HepG2 (cell line): ENCODE results near the gene CDC34. TPM values are rescaled to one million over a fixed set of nuclear protein-coding genes. Genes with fewer than 3 reads are reported as not detected.

Source experiments
- ATAC-seq: fragments of 200-7000 bp; cut with Tn5 transposase; 3 replicates; pipeline ENCODE4 v1.9.1; 2020; ENCODE audit warnings: mild to moderate bottlenecking, moderate library complexity
- BruUV-seq: library from RNA; stranded (reverse); fragments of 400-500 nt; replicated peaks from 2 replicates; lab custom pipeline; 2021; lab: Mats Ljungman, UMichigan
- CTCF ChIA-PET: fragments of 300-600 bp; formaldehyde crosslinking; extraction: SDS; loops from one replicate; lab custom pipeline; 2021; ENCODE audit warnings: low total read pairs, inconsistent platforms, low intra/inter-chr PET ratio; lab: Yijun Ruan, JAX
- POLR2A ChIA-PET: fragments of 350-600 bp; sonication (Branson Sonifier 250); formaldehyde crosslinking; loops from one replicate; lab custom pipeline; 2020; ENCODE audit warnings: antibody characterized with exemption, inconsistent platforms; lab: Yijun Ruan, JAX
- DNase-seq: peaks from one replicate; pipeline ENCODE4 v3.0.0-alpha.2; 2015; ENCODE audit warnings: low spot score
- FAIRE-seq: peaks from 3 replicates; lab custom pipeline; 2011; peaks lifted over from hg19 to GRCh38; lab: Jason Lieb, UNC
- H2AFZ ChIP-seq: one replicate; pipeline ENCODE4 v1.6.1; 2011; ENCODE audit warnings: low read length, inconsistent platforms
- H3K27ac ChIP-seq: fragments of 300-600 bp; 3 replicates; pipeline ENCODE4 v1.8.0; 2011; ENCODE audit warnings: mixed run types, mild to moderate bottlenecking, mixed read lengths, low read length, inconsistent platforms; ENCODE audit not compliant: insufficient read depth; ENCODE audit errors: extremely low read length
- H3K27me3 ChIP-seq, 2 experiments: fragments of 200-600 bp in 1 of 2; 2 replicates in 1 of 2; 3 replicates in 1 of 2; pipeline versions ENCODE4 v1.6.0 to v1.8.0; 2011; ENCODE audit warnings: low read length in 2 of 2, mild to moderate bottlenecking in 2 of 2, moderate library complexity in 2 of 2, inconsistent platforms in 1 of 2; ENCODE audit not compliant: insufficient read depth in 2 of 2, control insufficient read depth in 1 of 2
- H3K36me3 ChIP-seq, 2 experiments: fragments of 200-600 bp in 1 of 2; replicated peaks in 1 of 2; 2 replicates in 1 of 2; 3 replicates in 1 of 2; pipeline versions ENCODE4 v1.5.1 to v1.8.0; 2011; ENCODE audit warnings: low read length in 2 of 2, inconsistent platforms in 1 of 2; ENCODE audit not compliant: insufficient read depth in 2 of 2, control insufficient read depth in 1 of 2
- H3K4me1 ChIP-seq: 2 replicates; pipeline ENCODE4 v1.5.1; 2012; ENCODE audit warnings: low read length, inconsistent platforms; ENCODE audit not compliant: insufficient read depth
- H3K4me2 ChIP-seq: 2 replicates; pipeline ENCODE4 v1.6.0; 2011; ENCODE audit warnings: low read depth, low read length, inconsistent platforms
- H3K4me3 ChIP-seq, 3 experiments: fragments of 200-600 bp in 1 of 3; sonication (generic), shearing (Covaris generic) in 1 of 3; replicated peaks in 1 of 3; 2 replicates each; pipeline ENCODE4 v1.5.1; 2011 to 2016; ENCODE audit warnings: low read length in 3 of 3, inconsistent platforms in 2 of 3, low read depth in 2 of 3, mild to moderate bottlenecking in 2 of 3, control low read depth in 1 of 3, mixed read lengths in 1 of 3; ENCODE audit not compliant: insufficient read depth in 1 of 3
- H3K79me2 ChIP-seq: one replicate; pipeline ENCODE4 v1.6.1; 2011; ENCODE audit warnings: low read length, inconsistent platforms; ENCODE audit not compliant: insufficient read depth
- H3K9ac ChIP-seq: 2 replicates; pipeline ENCODE4 v1.6.0; 2011; ENCODE audit warnings: mild to moderate bottlenecking, low read depth, low read length, inconsistent platforms; ENCODE audit not compliant: insufficient read depth
- H3K9me3 ChIP-seq: 2 replicates; pipeline ENCODE4 v1.5.1; 2012; ENCODE audit warnings: mild to moderate bottlenecking, low read length
- H4K20me1 ChIP-seq: 2 replicates; pipeline ENCODE4 v1.6.0; 2011; ENCODE audit warnings: inconsistent platforms, mild to moderate bottlenecking, low read length, moderate library complexity; ENCODE audit not compliant: insufficient read depth
- AGO2 ChIP-seq: fragments of 200-400 bp; formaldehyde crosslinking; optimal IDR thresholded peaks from 2 replicates; pipeline ENCODE3; 2017; ENCODE audit warnings: mild to moderate bottlenecking, low read depth, low read length, moderate library complexity
- BRF2 ChIP-seq: sonication (generic); formaldehyde crosslinking; IDR thresholded peaks from 2 replicates; pipeline ENCODE4 v1.8.1; 2022; ENCODE audit warnings: mild to moderate bottlenecking, missing genetic modification reagents
- MTA1 ChIP-seq: sonication (generic); formaldehyde crosslinking; IDR thresholded peaks from 2 replicates; pipeline ENCODE4 v1.4.0; 2020; ENCODE audit warnings: missing genetic modification reagents, mild to moderate bottlenecking, borderline replicate concordance
- MTF2 ChIP-seq: sonication (generic); formaldehyde crosslinking; IDR thresholded peaks from 2 replicates; pipeline ENCODE4 v1.5.0; 2020; ENCODE audit warnings: missing genetic modification reagents, borderline replicate concordance
- RBFOX2 ChIP-seq: fragments of 200-400 bp; formaldehyde crosslinking; IDR thresholded peaks from 2 replicates; pipeline ENCODE4 v1.6.1; 2017; ENCODE audit warnings: low read depth, mild to moderate bottlenecking, low read length
- RXRA ChIP-seq: sonication (generic); formaldehyde crosslinking; IDR thresholded peaks from 2 replicates; pipeline ENCODE4 v1.5.1; 2020; ENCODE audit warnings: missing genetic modification reagents
- SP5 ChIP-seq: IDR thresholded peaks from 2 replicates; pipeline ENCODE4 v1.6.1; 2016; ENCODE audit warnings: low read depth, borderline replicate concordance
- TIGD3 ChIP-seq: sonication (generic); formaldehyde crosslinking; IDR thresholded peaks from 2 replicates; pipeline ENCODE4 v1.5.1; 2020; ENCODE audit warnings: mild to moderate bottlenecking, missing genetic modification reagents, borderline replicate concordance
- ZNF326 ChIP-seq: sonication (generic); formaldehyde crosslinking; IDR thresholded peaks from 2 replicates; pipeline ENCODE4 v1.4.0; 2020; ENCODE audit warnings: missing genetic modification reagents, borderline replicate concordance
- ZNF337 ChIP-seq: sonication (generic); formaldehyde crosslinking; IDR thresholded peaks from 2 replicates; pipeline ENCODE4 v1.5.1; 2020; ENCODE audit warnings: missing genetic modification reagents, low read depth, mild to moderate bottlenecking, borderline replicate concordance
- whole genome bisulfite sequencing: methylation state at CpG from one replicate; pipeline ENCODE4 v1.1.6; 2017; ENCODE audit warnings: low lambda C conversion rate; 5-methylcytosine and 5-hydroxymethylcytosine counted together
- in situ Hi-C: cut with HindIII; loops from 2 replicates; pipeline ENCODE4 v1.10.0; 2017; ENCODE audit warnings: low pct_unique_long_range_greater_than_20kb; ENCODE audit not compliant: extremely low pct_ligation_motif_present
- intact Hi-C: fragments of 100-400 bp; cut with micrococcal nuclease; formaldehyde crosslinking; loops from one replicate; pipeline ENCODE4 v1.10.0; 2022; ENCODE audit not compliant: unreplicated experiment
- polyA plus RNA-seq, 8 experiments: library from polyadenylated mRNA; depleted of rRNA in 3 of 8; stranded (reverse) in 7 of 8; unstranded in 1 of 8; fragments of >200 nt; fragmentation: Illumina TruSeq in 4 of 8; extraction: Trizol in 4 of 8; gene quantifications; 2 replicates each; pipeline versions ENCODE4 v1.2.1 to v1.2.3, GENCODE V29; 2011 to 2016; ENCODE audit warnings: low read depth in 4 of 8, missing spikeins in 1 of 8, mixed read lengths in 1 of 8; ENCODE audit not compliant: insufficient read depth in 1 of 8
- total RNA-seq, 5 experiments: library from RNA; depleted of rRNA; stranded (reverse); fragments of >200 nt; fragmentation: Illumina TruSeq; extraction: Trizol; gene quantifications; 2 replicates each; pipeline ENCODE4 v1.2.3, GENCODE V29; 2016; ENCODE audit warnings: low read depth in 1 of 5
- TF ChIP-seq, protein P1 (sequence below): sonication (generic); formaldehyde crosslinking; IDR thresholded peaks from 2 replicates; pipeline ENCODE4 v1.5.0; 2020; ENCODE audit warnings: missing genetic modification reagents

Gene CDC34
- total and polyA plus RNA-seq, 2 of the 13 experiments (the other 11 are each of a cell fraction or from before 2014, with no cell fraction given): 138 to 150 TPM

- TF ChIP-seq, protein P1, sequence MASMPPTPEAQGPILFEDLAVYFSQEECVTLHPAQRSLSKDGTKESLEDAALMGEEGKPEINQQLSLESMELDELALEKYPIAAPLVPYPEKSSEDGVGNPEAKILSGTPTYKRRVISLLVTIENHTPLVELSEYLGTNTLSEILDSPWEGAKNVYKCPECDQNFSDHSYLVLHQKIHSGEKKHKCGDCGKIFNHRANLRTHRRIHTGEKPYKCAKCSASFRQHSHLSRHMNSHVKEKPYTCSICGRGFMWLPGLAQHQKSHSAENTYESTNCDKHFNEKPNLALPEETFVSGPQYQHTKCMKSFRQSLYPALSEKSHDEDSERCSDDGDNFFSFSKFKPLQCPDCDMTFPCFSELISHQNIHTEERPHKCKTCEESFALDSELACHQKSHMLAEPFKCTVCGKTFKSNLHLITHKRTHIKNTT (CRISPR knock-in tag): no peak
- TF ChIP-seq RBFOX2: peak; percentile 61
- TF ChIP-seq AGO2: peak; percentile 27
- Histone ChIP-seq H3K4me1 (peaks cover 23% of the 10 kb centered on the region), H2AFZ (no peak overlapping the region), H3K4me3 (no peak overlapping the region), H3K36me3 (peaks cover 14 to 40% of the 10 kb centered on the region in 2 experiments; a peak in 4 of 5 replicates), H3K4me2 (no peak overlapping the region), H3K27me3 (no peaks in the 10 kb centered on the region), H3K9me3 (no peaks in the 10 kb centered on the region), H3K27ac (no peak overlapping the region), H4K20me1 (peaks cover 27% of the 10 kb centered on the region; the same call in 1 of the 2 replicates), H3K79me2 (peaks cover 37% of the 10 kb centered on the region), H3K9ac (no peak overlapping the region)
- POLR2A ChIA-PET: interaction anchor here (1.7 kb wide), 1 partner anchor 20 kb away, joined by 5 read pairs; no protein-coding TSS in a partner anchor
- 97% methylated on average over 43 of the region's 55 CpGs for WGBS
- no peak for FAIRE-seq
- DNase-seq: no peak
- in situ Hi-C loops (no loop called here), intact Hi-C loops (no loop called here)
- ATAC-seq: no peak
- no TSS peak for BruUV-seq
- CTCF ChIA-PET: no interaction called here
These were observed 4.7 kb downstream of the CDC34 start for GRCh38 chr19:536031-536880.

GRCh38 chr19:536881-537404 lies 5.4 kb downstream of the CDC34 start:
- no peaks in the 10 kb centered on the region for H3K9me3 ChIP-seq
- H3K4me1 ChIP-seq: peaks cover 23% of the 10 kb centered on the region
- peaks cover 27% of the 10 kb centered on the region; the same call in 1 of the 2 replicates for H4K20me1 ChIP-seq
- CTCF ChIA-PET: no interaction called here
- intact Hi-C loops (no loop called here), in situ Hi-C loops (no loop called here)
- H3K9ac ChIP-seq: no peak overlapping the region
- ATAC-seq (no peak), DNase-seq (no peak), FAIRE-seq (no peak)
- H2AFZ ChIP-seq: no peak overlapping the region
- peaks cover 16 to 41% of the 10 kb centered on the region in 2 experiments; a peak in 4 of 5 replicates for H3K36me3 ChIP-seq
- POLR2A ChIA-PET: no interaction called here
- no peaks in the 10 kb centered on the region for H3K27me3 ChIP-seq
- H3K27ac ChIP-seq: no peak overlapping the region
- 97% methylated on average over 23 of the region's 26 CpGs for WGBS
- peaks cover 35% of the 10 kb centered on the region for H3K79me2 ChIP-seq
- BruUV-seq: no TSS peak
- no peak overlapping the region for H3K4me2 ChIP-seq
- H3K4me3 ChIP-seq: no peak overlapping the region
- no peak for TF ChIP-seq MTF2 (CRISPR knock-in tag)
- TF ChIP-seq ZNF337 (CRISPR knock-in tag): no peak
- TF ChIP-seq BRF2: no peak
- TF ChIP-seq ZNF326 (CRISPR knock-in tag): no peak
- TF ChIP-seq MTA1 (CRISPR knock-in tag): no peak
- TF ChIP-seq SP5 (CRISPR knock-in tag): no peak
- no peak for TF ChIP-seq RXRA (CRISPR knock-in tag)
- TF ChIP-seq TIGD3 (CRISPR knock-in tag): no peak
